Stimulated activated CD8-positive, alpha-beta memory T cell treated with anti-CD3 and anti-CD28 coated beads, Interleukin-12 subunit alpha, Interleukin-12 subunit beta, amount 100 ng/mL, for 4 hours (primary cell): ENCODE results near the gene MORC1.
"Not testable (repeated sequence)": the region's sequence is repeated elsewhere in the genome, so short reads cannot be mapped to it uniquely, and the experiment has no call there.

Experiments used
- DNase-seq: peaks from one replicate; pipeline ENCODE4 v3.0.0-alpha.2; 2020; ENCODE audit warnings: low read depth

MORC1 gene

DNA sequence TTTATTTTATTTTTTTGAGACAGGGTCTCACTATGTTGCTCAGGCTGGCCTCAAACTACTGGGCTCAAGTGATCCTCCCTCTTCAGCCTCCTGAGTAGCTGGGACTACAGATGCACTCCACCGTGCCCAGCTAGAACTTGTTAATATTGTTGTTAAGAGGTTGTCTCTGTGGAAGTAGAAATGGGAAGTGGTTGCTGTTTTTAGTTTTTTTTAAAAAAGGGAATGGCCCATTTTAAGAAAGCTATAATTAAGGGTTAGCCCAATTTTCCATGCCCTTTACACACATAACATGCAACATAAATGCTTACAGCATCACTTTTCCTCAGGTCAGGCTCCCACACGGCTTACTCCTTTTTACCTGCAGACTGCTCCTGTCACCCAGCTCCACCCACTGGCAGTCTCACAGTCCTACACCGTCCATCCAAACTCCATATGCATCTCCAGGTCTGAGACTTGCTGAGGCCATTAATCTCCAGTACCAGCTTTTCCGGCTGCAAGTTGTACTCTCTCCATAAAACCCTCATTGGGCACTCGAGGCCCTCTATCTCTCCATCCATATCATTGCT is 19.8 kb downstream of the MORC1 start:
- DNase-seq: no peak

DNA sequence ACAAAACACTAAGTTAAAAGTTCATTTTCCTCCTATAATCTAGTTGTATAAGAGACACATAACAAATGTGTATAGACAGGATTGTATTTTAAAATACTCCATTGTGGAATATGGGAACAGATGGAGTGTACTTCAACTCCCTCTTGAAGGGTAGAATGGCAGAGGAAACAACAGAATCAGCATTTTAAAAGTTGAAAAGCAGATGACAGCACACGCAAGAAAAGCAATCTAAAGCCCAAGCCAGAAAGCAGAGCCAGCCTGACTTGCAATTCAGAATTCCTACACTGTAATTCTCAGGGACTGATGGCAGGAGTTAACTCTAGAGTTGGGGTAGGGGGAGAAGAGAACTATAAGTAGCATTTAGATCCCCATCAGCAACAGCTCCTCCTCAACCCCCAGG is 22.8 kb downstream of the MORC1 start:
- no peak for DNase-seq

DNA sequence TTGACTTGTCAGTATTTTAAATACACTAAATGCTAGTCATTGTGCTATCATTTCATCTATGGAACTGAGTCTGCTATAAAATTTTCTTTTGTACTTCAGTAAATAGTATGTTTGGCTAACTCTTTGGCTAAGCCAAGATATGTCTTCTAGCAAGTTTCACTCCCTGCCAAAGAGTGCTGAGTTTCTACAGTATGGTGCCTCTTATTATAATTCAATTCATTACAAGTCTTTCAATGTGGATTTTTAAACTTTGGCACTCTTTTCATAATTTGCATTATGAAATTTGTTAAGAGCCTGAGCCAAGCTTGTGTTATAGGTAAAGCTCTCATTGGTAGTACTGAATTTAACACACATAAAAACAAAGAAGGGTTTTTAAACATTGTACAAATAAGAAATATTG is 24.4 kb downstream of the MORC1 start:
- DNase-seq: no peak

DNA sequence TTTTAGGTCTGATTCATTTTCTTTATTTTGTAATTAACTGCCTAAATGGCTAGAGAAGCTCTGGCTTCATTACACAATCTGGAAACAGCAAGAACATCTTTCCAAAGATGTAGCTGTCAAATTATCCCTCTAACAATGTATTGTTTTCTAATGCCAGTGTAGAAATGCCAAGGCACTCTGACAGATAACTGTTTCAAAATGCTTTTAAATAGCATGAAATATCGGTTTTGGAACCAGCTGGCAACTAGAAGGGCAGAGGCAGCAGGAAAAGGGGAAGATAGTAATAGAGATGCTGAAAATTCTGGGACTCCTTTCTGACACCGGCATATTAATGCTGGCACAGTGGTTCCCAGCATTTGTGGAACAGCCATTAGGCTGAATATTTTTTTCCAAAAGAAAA is 26.1 kb downstream of the MORC1 start:
- DNase-seq: no peak

DNA sequence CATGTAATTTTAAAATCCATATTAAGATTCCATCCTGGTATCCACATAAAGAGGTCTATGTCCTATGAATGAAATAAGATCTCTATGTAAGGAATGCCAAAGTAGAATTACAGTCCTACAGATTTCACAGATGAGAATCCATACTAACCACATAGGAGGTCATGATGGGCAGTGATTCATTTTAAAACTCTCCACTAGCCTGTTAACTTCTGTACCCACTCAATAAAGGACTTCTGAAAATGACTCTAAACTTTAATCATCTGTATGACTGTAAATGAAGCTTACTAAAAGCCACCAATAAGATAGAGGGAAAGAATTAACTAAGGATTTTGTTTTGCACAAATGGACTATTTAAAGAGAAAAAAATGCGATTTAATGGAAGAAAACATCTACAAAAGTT is 28.7 kb downstream of the MORC1 start:
- no peak for DNase-seq

DNA sequence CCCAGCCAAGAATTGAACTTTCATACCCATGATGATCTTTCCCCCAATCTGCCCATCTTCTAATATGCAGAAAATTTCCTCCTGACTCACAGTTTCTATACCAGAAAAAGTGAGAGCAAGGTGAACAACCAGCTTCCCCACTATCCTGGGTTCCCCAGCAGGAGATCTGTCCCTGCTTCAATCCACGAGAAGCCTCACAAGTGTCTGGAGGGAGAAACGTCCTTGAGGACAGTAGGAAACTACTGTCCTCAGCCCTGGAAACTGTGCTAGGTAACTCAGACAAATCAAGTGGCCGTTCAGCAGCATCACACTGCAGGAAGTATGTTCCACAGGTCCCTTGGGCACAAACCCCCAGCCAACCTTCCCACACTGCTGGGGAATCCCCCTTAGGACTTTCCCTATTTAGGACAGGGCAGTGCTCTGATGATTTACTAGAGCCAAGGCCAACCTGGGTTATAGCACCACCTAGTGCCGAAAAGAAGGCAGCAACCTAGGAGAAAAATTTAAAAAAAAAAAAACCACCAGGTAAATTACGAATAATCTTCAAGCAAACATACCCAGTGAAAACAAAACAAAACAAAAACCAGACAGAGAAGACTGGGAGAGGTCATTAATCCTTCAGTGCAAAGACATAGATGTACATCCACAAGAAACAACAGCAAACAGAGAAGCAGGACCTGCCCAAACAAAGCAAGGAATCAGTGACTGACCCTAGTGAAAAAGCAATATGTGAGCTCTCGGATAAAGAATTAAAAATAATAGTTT is 36.0 kb downstream of the MORC1 start:
- no peak for DNase-seq

DNA sequence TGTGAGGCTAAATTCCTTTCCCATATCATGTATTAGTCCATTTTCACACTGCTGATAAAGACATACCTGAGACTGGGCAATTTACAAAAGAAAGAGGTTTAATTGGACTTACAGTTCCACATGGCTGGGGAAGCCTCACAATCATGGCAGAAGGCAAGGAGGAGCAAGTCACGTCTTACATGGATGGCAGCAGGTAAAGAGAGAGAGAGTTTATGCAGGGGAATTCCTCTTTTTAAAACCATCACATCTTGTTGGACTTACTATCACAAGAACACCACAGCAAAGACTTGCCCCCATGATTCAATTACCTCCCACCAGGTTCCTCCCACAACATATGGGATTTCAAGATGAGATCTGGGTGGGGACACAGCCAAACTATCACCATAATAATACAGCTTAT is 37.8 kb downstream of the MORC1 start:
- not testable (repeated sequence) for DNase-seq

DNA sequence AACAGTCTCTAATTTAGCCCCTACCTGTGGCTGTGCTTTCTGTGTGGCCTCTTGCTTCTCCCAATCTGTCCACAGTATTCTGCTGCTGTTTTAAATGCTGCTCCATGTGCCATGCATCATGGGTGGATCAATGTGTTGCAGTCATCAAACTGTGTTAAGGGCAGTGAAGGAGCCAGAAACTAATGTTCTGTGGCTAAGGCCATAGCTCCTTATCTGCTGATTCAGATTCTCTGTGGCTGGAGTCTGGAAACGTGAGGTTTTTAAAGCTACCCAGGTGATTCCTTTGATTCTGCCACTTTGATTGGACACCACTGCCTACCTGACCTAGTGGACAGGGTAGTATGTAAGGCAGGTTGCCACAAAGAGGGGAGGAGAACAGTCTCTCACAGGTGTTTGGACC is 44.8 kb downstream of the MORC1 start:
- DNase-seq: no peak

DNA sequence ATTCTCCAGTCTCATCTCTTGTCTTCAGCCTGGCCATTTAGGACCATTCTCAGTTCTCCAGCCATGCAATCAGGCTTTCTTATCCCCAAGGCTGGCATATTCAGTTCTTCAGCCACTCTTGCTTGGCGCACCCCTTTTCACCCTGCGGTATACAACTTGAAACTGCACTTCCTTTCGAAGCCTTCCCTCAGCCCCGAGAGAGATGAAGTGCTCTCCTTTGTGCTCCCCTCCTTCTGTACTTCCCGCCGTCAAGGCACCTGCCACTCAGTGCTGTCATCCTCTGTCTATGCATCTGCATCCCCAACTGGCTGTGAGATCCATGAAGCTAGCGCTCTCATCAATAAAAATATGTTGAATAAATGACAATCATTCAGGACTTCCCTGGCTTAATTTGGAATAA is 45.7 kb downstream of the MORC1 start:
- DNase-seq: no peak

DNA sequence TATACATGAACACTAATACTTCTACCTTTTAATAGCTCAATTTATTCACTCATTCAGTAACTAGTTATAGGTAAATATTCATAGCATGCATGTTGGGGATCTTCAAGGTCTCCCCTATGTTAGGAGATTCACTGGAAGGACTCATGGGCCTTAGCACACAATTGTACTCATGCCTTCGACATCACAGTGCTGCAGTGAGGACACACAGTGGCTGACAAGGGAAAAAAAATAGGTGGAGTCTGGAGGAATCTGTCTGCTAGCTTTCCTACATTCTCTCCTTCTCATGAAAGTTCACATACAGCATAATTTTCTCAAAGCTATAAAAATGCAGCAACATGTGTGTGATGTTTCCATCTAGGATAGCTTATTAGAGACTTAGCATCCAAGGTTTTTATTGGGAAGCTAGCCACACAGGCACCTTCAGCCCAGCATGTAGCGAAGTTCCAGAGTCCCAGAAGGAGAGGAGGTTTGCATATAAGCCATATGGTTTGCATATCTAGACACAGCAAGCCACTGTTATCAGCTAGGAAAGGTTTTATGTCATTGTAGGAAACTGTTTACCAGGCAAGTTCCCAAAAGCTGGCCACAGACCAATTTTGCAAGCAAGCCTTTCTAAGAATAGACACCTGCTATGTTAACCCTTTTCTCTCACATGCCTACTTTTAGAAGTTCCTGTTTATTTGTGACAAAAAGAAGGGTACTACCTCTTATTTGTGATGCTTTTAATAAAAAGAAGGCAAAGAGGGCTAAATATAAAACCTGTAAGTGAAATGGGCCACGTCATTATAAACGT is 46.4 kb downstream of the MORC1 start:
- DNase-seq: no peak

DNA sequence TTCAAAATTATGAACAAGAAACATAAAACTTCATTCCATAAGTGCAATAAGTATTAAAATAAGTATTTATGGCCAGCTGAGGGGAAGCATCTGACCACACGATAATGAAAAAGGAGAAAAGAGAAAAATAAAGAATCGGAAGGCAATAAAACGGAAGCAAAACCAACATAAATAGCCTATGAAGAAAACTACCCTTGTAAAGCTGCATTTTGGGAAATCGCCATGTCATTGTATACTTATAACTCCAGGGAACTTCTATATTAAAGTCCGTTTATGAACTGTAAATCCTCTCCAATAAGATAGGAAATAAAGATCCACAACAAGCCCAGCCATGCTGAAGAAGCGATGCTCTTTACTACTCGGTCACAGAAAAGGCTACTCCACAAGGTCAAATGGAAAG is 47.7 kb downstream of the MORC1 start:
- DNase-seq: no peak

DNA sequence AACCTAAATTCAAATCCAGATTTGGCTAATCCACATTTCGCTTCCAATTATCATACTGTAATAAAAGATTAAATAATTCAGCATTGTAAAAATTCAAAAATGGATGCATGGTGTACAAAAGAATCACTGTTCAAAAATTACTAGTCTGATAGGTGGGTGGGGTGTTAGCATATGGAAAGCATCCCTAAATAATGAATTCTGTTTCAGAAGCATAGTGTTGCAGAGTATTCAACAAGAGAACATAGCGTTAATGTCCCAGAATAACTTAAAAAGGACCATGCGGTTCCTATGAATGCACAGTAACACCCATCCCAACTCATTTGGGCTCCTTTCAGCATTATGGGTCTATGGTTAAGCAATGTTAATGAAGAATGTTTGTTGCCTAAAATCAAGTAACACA is 51.1 kb downstream of the MORC1 start:
- no peak for DNase-seq

DNA sequence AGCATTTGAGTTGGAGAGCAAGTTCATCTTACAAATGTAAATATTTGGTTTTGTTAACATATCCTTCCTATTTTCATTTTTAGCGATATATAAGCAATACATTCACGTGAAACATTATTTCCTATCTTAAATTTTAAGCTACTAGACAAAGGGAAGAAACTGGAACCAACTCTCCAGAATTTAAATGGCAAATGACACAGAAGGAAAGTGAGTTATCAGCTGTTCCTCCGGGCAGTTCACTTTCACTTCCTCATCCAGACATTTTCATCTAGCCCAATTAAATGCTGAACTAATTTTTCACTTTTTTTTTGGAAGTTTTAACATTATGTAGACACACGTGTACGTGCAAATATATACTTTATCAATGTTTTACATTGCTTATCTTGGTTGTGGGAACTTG is 58.7 kb downstream of the MORC1 start:
- DNase-seq: no peak

DNA sequence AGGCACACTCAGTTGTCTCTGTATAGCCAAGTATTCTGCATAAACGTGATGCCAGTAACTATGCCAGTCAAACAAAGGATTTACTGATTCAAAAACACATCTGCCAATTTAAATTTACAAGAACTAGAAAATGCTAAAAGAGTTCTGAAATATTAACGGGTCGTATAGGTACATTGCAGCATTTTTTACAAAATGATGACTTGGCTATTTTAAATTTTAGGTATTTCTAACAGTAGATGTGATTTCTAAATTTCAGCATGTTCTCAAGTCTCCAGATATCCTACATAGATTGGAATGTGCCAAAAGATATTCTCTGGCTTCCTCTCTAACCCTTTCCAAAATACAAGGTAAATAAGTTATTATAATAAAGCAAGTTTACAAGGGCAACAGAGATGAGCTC is 60.3 kb downstream of the MORC1 start:
- DNase-seq: no peak

DNA sequence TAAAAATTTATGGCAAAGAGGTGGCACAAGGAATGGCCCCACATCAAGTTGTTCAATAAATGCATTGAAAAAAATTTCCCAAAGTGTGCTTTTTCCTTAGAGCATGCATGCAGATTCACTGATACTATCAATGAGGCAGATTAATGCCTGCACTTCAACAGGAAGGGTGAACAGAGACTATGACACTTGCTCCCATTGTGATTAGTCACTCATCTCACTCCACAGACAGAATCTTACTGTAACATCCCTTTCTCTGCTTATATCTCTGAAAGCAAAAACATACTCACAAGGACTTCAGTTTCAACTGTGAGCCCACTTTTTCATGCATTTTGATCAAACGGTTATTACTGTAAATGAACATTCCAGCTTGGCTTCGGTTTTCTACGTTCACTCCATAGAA is 60.9 kb downstream of the MORC1 start:
- DNase-seq: no peak

DNA sequence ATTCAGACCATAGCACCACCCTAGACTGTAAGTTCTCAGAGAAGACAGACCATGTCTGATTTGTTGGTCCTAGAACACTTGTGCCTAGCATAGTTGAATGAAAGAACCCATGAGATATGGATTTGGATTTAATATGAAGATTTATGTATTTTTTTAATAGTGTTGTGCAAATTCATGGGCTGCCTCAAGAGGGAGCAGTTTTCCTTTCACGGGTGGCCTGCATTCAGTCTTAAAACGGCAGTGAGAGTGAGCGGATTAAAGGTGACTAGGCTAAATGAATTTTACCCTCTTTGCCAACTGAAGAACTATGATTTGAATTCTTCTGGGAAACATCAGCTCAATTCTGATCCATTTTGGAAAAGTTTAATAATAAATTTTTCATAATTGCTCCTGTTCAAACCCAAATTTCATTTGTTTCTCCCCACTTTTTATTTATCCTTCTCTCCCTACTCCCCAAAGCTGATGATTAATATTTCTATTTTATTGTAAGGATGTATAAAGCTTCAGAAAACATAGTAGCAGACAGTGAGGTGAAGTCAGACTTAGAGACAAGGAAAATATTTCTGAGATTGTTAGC is 67.3 kb downstream of the MORC1 start:
- no peak for DNase-seq

DNA sequence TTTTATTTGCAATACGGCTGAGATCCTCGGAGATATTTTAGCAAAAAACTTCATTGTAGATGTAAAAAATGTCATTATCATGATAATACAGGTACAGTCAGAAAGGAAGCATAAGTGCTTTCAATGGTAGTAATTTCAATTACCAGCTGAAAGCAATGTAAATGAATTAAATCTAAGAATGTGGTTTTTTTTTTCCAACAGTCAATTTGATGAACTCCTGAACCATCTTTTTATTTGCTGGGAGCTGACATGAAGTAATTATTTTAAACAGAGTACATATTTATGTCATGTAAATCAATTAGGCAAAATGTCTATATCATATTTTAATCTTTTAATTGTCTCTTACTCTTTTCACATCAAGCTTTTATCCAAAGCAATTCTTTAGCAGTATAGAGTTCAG is 70.6 kb downstream of the MORC1 start:
- DNase-seq: no peak

DNA sequence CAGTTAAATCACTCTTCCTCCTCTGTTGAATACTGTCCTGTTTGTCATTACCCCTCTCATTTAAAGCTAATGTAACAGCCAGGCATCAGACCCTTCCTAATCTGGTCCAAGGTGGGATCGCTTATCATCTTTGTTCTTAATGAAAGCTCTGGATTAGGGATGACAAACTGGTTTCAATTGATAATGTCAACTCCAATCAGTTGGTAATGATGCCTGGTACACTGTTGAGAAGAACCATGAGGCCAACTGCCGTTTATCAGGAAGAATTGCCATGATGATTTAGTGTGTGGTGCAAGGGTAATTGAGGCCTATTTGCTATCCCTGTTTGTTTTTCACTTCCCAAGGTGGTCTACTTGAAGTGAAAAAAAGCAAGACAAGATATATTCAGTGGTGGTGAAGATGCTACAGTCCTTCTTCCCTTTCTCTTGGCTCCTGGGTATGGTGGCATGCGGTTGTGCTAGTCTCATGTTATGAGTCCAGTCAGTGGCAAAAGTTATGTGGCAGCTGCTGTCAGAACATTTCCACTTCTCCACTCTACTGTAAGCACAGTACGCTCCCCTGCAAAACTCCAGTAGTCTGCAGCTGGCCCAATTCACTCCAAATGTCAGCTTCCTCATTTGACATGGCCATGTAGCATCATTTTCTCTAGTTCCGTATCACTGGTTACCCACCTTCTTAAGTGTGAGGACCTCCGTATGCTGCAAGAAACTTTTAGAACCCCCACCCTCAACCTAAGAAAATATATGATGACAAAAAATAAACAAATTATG is 72.5 kb downstream of the MORC1 start:
- no peak for DNase-seq

DNA sequence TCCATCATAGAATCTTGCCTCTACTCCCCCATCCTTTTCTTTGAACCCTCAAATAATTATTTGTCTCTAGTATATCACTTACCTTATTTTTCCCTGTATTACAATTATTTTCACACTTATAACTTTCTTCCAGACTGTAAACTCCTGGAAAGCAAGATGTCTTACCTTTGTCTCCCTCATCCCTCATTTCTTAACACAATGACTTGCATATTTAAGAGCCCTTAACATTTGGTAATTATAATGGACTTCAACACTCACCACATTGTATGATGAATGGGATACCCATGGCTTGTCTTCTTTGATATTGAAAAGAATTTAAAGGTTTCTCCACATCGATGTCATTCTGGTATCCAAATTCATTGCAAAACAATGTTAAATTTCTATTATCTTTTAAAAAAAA is 82.9 kb downstream of the MORC1 start:
- no peak for DNase-seq

DNA sequence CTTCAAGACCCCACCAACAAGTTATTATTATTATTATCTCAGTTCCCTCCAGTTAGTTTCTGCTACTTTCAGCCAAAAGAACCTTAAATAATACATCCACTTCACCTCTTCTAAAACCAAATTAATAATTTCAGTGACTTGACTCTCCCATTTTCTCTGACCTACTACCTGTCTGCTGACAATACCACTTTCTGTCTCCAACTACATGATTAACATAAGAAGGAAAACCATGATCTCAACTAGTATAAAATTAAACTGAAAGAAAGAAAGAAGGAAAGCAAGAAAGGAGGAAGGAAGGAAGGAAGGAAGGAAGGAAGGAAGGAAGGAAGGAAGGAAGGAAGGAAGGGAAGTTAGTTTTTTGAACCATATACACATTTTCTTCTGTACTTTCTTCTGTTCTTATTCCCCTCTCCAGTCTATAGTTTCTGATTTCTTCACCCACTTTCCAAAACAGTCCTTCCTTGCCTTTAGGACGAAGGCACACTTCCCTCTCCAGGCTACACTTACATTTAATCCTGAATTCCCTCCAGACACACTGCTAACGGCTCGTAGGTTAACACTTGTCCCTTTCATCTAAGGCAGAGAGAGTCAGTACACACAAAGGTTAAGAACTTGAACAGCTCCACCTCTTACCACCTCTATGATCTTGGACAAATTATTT is 84.8 kb downstream of the MORC1 start:
- DNase-seq: no peak

DNA sequence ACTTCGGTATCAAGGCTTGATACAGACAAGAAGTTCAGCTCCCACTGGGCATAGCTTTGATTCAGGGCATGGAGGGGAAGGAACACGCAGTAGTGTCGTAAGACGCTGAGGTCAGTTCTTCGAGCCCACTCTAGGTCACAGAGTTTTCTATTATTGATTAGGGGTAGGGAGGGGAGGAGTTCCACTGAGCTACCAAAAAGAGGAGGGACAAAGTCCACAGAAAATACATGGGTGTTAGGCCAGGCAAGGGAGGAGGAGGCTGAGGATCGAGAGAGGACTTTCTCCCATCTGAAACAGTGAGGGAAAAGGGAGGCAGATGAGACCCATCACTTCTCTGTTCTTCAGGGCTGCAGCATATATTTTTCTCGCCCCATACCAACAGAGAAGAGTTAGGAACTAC is 89.2 kb downstream of the MORC1 start:
- DNase-seq: no peak

DNA sequence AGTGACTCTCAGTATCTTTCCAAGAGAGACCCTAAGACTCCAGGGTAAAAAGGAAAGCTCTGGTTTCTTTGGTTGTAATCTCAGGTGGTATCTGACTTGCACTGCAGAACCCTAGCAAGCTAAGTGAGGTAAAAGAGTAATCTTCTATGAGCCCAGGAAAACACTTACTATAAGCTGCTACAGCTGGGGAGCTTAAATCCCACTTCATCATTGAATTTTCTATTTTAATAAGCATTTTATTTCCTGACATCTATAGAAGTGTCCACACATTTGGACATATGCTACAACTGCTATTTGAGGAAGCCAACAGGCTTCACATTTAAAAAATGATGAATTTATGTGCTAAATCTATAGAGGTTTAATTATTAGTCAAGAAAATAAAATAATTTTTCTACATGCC is 91.1 kb downstream of the MORC1 start:
- no peak for DNase-seq
